ENCODE results near the gene TMEM178B.

- TF ChIP-seq CTCF (IDR thresholded peaks at IDR 0.05) (no peak), POLR2A (IDR thresholded peaks at IDR 0.05) (no peak)
Observed at GRCh38 chr7:141202535-141202934, 128.7 kb downstream of the TMEM178B start.

All from lower leg skin (tissue), 3 donors.